Measurements from ENCODE around the gene TUSC2.
A peak's percentile ranks its signal among the peaks of the same experiment; 100 is the strongest.
"Not testable (repeated sequence)": the region's sequence is repeated elsewhere in the genome, so short reads cannot be mapped to it uniquely, and the experiment has no call there.

The TUSC2 gene

DNA sequence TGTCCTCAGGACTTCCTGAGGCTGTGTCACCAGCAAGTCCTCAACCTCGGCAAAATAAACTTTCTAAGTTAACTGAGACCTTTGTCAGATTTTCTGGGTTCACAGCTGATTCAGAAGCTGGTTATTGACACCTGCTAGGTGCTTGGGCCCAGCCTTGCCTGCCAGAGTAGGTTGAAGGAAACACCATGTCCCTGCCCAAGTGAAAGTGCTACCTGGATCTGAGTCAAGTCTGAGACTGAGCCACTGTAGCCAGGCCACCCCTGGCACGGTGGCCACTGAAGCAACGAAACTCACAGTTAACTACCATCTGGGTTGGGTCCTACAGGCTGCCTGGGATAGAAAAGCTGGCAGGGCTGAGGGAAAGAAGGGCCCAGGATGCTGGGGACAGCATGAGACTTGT lies 13.7 kb downstream of the TUSC2 start:
- no peak overlapping the region for H3K9ac ChIP-seq (ENCODE audit: low read depth, low read length, poor library complexity, severe bottlenecking)
- H2AFZ ChIP-seq (ENCODE audit: low read length), result no peak overlapping the region
- H3K4me3 ChIP-seq (ENCODE audit: low read length, poor library complexity, severe bottlenecking), result no peak overlapping the region
- peaks cover 27% of the 10 kb centered on the region for H3K4me1 ChIP-seq (ENCODE audit: insufficient read depth, low read length, poor library complexity, severe bottlenecking)
- TF ChIP-seq, protein P1, sequence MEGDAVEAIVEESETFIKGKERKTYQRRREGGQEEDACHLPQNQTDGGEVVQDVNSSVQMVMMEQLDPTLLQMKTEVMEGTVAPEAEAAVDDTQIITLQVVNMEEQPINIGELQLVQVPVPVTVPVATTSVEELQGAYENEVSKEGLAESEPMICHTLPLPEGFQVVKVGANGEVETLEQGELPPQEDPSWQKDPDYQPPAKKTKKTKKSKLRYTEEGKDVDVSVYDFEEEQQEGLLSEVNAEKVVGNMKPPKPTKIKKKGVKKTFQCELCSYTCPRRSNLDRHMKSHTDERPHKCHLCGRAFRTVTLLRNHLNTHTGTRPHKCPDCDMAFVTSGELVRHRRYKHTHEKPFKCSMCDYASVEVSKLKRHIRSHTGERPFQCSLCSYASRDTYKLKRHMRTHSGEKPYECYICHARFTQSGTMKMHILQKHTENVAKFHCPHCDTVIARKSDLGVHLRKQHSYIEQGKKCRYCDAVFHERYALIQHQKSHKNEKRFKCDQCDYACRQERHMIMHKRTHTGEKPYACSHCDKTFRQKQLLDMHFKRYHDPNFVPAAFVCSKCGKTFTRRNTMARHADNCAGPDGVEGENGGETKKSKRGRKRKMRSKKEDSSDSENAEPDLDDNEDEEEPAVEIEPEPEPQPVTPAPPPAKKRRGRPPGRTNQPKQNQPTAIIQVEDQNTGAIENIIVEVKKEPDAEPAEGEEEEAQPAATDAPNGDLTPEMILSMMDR (conservative IDR thresholded peaks at IDR 0.05; ENCODE audit: low read length), result no peak
- no peak for TF ChIP-seq EZH2phosphoT487 (IDR thresholded peaks at IDR 0.05; ENCODE audit: borderline replicate concordance)
- H3K79me2 ChIP-seq (ENCODE audit: insufficient read depth, low read length), result peaks cover 15% of the 10 kb centered on the region; the same call in 1 of the 2 replicates
- no peaks in the 10 kb centered on the region for H3K9me2 ChIP-seq (replicated peaks; ENCODE audit: low read depth, low read length)
- no peaks in the 10 kb centered on the region for H3K9me3 ChIP-seq (ENCODE audit: insufficient read depth, low read depth, low read length)
- H4K20me1 ChIP-seq (ENCODE audit: insufficient read depth, low read length, poor library complexity, severe bottlenecking), result peaks cover 3% of the 10 kb centered on the region
- no peaks in the 10 kb centered on the region for H3K27me3 ChIP-seq (ENCODE audit: insufficient read depth, low read length, poor library complexity, severe bottlenecking)
- H3K4me2 ChIP-seq (ENCODE audit: low read depth, low read length, poor library complexity, severe bottlenecking), result no peak overlapping the region
- no peaks in the 10 kb centered on the region for H3K36me3 ChIP-seq (ENCODE audit: insufficient read depth, low read length)
- H3F3A ChIP-seq (ENCODE audit: low read depth), result no peaks in the 10 kb centered on the region

DNA sequence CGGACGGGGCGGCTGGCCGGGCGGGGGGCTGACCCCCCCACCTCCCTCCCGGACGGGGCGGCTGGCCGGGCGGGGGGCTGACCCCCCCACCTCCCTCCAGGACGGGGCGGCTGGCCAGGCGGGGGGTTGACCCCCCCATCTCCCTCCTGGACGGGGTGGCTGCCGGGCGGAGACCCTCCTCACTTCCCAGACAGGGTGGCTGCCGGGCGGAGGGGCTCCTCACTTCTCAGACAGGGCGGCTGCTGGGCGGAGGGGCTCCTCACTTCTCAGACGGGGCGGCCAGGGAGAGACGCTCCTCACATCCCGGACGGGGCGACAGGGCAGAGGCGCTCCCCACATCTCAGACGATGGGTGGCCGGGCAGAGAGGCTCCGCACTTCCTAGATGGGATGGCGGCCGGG lies 16.0 kb downstream of the TUSC2 start:
- not testable (repeated sequence) for H3F3A ChIP-seq (ENCODE audit: low read depth); H3K79me2 ChIP-seq (ENCODE audit: insufficient read depth, low read length); H3K36me3 ChIP-seq (ENCODE audit: insufficient read depth, low read length); H3K4me3 ChIP-seq (ENCODE audit: low read length, poor library complexity, severe bottlenecking); H2AFZ ChIP-seq (ENCODE audit: low read length); H3K4me2 ChIP-seq (ENCODE audit: low read depth, low read length, poor library complexity, severe bottlenecking); H3K9ac ChIP-seq (ENCODE audit: low read depth, low read length, poor library complexity, severe bottlenecking); H3K27me3 ChIP-seq (ENCODE audit: insufficient read depth, low read length, poor library complexity, severe bottlenecking); H3K4me1 ChIP-seq (ENCODE audit: insufficient read depth, low read length, poor library complexity, severe bottlenecking); H3K9me3 ChIP-seq (ENCODE audit: insufficient read depth, low read depth, low read length); H4K20me1 ChIP-seq (ENCODE audit: insufficient read depth, low read length, poor library complexity, severe bottlenecking); H3K9me2 ChIP-seq (replicated peaks; ENCODE audit: low read depth, low read length)

DNA sequence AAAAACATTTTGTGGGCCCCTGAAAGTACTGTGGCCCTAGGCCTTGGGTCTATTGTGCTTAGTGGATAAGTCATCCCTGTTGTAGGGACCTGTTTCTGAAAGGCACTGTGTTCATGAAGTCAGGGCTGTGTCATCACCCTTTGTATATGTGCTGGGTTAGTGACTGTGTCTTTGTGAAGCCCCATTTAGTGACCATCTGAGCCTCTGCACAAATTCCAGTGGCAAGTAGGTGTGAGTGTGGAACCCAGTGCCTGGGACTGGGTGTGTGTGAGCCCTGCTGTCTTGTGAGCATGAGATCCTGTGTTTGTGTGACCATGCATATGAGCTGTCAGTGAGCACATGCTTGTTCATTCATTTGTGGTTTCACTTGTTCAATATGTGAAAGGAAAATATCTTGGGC lies 23.4 kb downstream of the TUSC2 start:
- no peaks in the 10 kb centered on the region for H3K9me2 ChIP-seq (replicated peaks; ENCODE audit: low read depth, low read length)
- H3K27me3 ChIP-seq (ENCODE audit: insufficient read depth, low read length, poor library complexity, severe bottlenecking), result no peaks in the 10 kb centered on the region
- H3K79me2 ChIP-seq (ENCODE audit: insufficient read depth, low read length), result no peaks in the 10 kb centered on the region
- no peaks in the 10 kb centered on the region for H4K20me1 ChIP-seq (ENCODE audit: insufficient read depth, low read length, poor library complexity, severe bottlenecking)
- H3K4me3 ChIP-seq (ENCODE audit: low read length, poor library complexity, severe bottlenecking), result no peak overlapping the region
- no peaks in the 10 kb centered on the region for H3K36me3 ChIP-seq (ENCODE audit: insufficient read depth, low read length)
- no peak for TF ChIP-seq EZH2phosphoT487 (IDR thresholded peaks at IDR 0.05; ENCODE audit: borderline replicate concordance)
- TF ChIP-seq, protein P1 (conservative IDR thresholded peaks at IDR 0.05; ENCODE audit: low read length), result no peak
- no peak overlapping the region for H3K4me2 ChIP-seq (ENCODE audit: low read depth, low read length, poor library complexity, severe bottlenecking)
- no peak overlapping the region for H2AFZ ChIP-seq (ENCODE audit: low read length)
- H3F3A ChIP-seq (ENCODE audit: low read depth), result no peaks in the 10 kb centered on the region
- H3K9ac ChIP-seq (ENCODE audit: low read depth, low read length, poor library complexity, severe bottlenecking), result no peak overlapping the region
- peaks cover 10% of the 10 kb centered on the region for H3K4me1 ChIP-seq (ENCODE audit: insufficient read depth, low read length, poor library complexity, severe bottlenecking)
- no peaks in the 10 kb centered on the region for H3K9me3 ChIP-seq (ENCODE audit: insufficient read depth, low read depth, low read length)

DNA sequence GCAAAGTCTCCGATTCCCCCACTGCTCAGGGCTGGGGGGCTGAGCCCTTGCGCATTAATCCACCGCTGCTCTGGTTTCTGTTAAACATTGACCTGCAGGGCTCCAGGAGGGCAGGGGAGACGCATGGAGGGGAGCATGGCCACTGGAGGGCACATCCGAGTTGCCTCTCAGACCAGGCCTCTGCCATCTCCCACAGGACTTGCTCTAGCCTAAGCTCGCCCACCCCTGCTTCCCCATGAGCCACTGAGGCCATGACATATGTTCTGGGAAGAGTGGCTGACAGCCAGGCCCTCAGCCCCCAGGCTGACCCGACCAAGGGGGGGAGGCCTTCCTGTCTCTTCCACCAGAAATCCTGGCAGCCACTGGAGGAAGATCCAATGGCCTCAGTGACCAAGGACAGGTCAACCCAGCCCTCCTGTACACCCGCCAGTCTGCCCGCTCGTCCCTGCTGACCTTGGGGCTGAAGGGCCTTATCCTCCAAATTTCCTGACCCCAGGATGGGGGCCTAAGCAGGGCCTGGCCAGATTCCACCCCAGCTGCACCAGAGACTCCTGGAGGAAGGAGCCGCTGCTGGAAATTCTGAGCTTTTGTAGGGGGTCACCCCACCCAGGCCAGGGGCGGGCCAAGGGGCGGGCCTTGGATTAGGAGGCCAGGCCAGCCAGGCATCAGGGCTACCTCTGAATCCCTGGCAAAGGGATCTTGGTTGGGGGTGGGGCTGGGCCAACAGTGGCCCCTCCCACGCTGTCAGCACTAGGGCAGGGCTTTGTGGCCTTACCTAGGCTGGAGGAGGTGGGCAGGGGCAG lies 24.8 kb downstream of the TUSC2 start, which contains the start of gene HYAL1:
TSS of gene HYAL1 (minus strand) at position 562 of the 803 bp plus-strand sequence. CDS start 618 bp downstream, outside the sequence.
- no peaks in the 10 kb centered on the region for H3K27me3 ChIP-seq (ENCODE audit: insufficient read depth, low read length, poor library complexity, severe bottlenecking)
- H3K4me1 ChIP-seq (ENCODE audit: insufficient read depth, low read length, poor library complexity, severe bottlenecking), result peaks cover 11% of the 10 kb centered on the region
- no peak within 1 kb of the TSS for H3K9ac ChIP-seq (ENCODE audit: low read depth, low read length, poor library complexity, severe bottlenecking)
- H3K4me2 ChIP-seq (ENCODE audit: low read depth, low read length, poor library complexity, severe bottlenecking), result no peak within 1 kb of the TSS
- no peak within 1 kb of the TSS for H2AFZ ChIP-seq (ENCODE audit: low read length)
- peaks cover 4% of the 10 kb centered on the region; the same call in 1 of the 2 replicates for H3K79me2 ChIP-seq (ENCODE audit: insufficient read depth, low read length)
- no peaks in the 10 kb centered on the region for H3K9me2 ChIP-seq (replicated peaks; ENCODE audit: low read depth, low read length)
- no peaks in the 10 kb centered on the region for H3K36me3 ChIP-seq (ENCODE audit: insufficient read depth, low read length)
- H3K9me3 ChIP-seq (ENCODE audit: insufficient read depth, low read depth, low read length), result no peaks in the 10 kb centered on the region
- no peak for TF ChIP-seq EZH2phosphoT487 (IDR thresholded peaks at IDR 0.05; ENCODE audit: borderline replicate concordance)
- TF ChIP-seq, protein P1 (conservative IDR thresholded peaks at IDR 0.05; ENCODE audit: low read length), result peak; percentile 34
- no peaks in the 10 kb centered on the region for H3F3A ChIP-seq (ENCODE audit: low read depth)
- H3K4me3 ChIP-seq (ENCODE audit: low read length, poor library complexity, severe bottlenecking), result no peak within 1 kb of the TSS
- H4K20me1 ChIP-seq (ENCODE audit: insufficient read depth, low read length, poor library complexity, severe bottlenecking), result peaks cover 3% of the 10 kb centered on the region
